SK-N-SH treated with all-trans-retinoic acid at 6 μM for 48 hours (cell line): ENCODE data around the gene ARHGAP45.

Source experiments
- ATAC-seq: fragments of 200-7000 bp; cut with Tn5 transposase; 3 replicates; pipeline ENCODE4 v1.9.1; 2020; ENCODE audit warnings: mild to moderate bottlenecking, moderate library complexity
- CSDC2 ChIP-seq: fragments of 250-450 bp; sonication (Bioruptor Pico); IDR thresholded peaks from 2 replicates; pipeline ENCODE4 v1.5.0; 2020; ENCODE audit warnings: mild to moderate bottlenecking, moderate library complexity
- ESRRG ChIP-seq: fragments of 250-450 bp; sonication (Bioruptor Pico); IDR thresholded peaks from 2 replicates; pipeline ENCODE4 v1.6.1; 2021; ENCODE audit warnings: mild to moderate bottlenecking
- GLIS3 ChIP-seq: fragments of 250-450 bp; sonication (Bioruptor Pico); IDR thresholded peaks from 2 replicates; pipeline ENCODE4 v1.5.0; 2020; ENCODE audit warnings: mild to moderate bottlenecking, moderate library complexity
- ISL1 ChIP-seq: fragments of 250-450 bp; sonication (Bioruptor Pico); IDR thresholded peaks from 2 replicates; pipeline ENCODE4 v2.1.2; 2022; ENCODE audit warnings: mild to moderate bottlenecking, moderate library complexity
- OSR1 ChIP-seq: fragments of 250-450 bp; sonication (Bioruptor Pico); IDR thresholded peaks from 2 replicates; pipeline ENCODE4 v1.8.0; 2022; ENCODE audit warnings: moderate library complexity, mild to moderate bottlenecking, inconsistent platforms
- PPARA ChIP-seq: fragments of 250-450 bp; sonication (Bioruptor Pico); IDR thresholded peaks from 2 replicates; pipeline ENCODE4 v1.5.0; 2020; ENCODE audit warnings: mild to moderate bottlenecking, borderline replicate concordance
- SNAI2 ChIP-seq: fragments of 250-450 bp; sonication (Bioruptor Pico); IDR thresholded peaks from 2 replicates; pipeline ENCODE4 v1.5.0; 2020; ENCODE audit warnings: mild to moderate bottlenecking, moderate library complexity
- TCF4 ChIP-seq: fragments of 250-450 bp; sonication (Bioruptor Pico); IDR thresholded peaks from 2 replicates; pipeline ENCODE4 v1.8.0; 2021; ENCODE audit warnings: mild to moderate bottlenecking, moderate library complexity, borderline replicate concordance
- TOX ChIP-seq: fragments of 250-450 bp; sonication (Bioruptor Pico); IDR thresholded peaks from 2 replicates; pipeline ENCODE4 v1.8.0; 2021; ENCODE audit warnings: mild to moderate bottlenecking, moderate library complexity, borderline replicate concordance
- ZC3H10 ChIP-seq: fragments of 250-450 bp; sonication (Bioruptor Pico); IDR thresholded peaks from 2 replicates; pipeline ENCODE4 v1.5.1; 2021; ENCODE audit warnings: mild to moderate bottlenecking, moderate library complexity
- ZFP3 ChIP-seq: fragments of 250-450 bp; sonication (Bioruptor Pico); IDR thresholded peaks from 2 replicates; pipeline ENCODE4 v1.5.0; 2020; ENCODE audit warnings: mild to moderate bottlenecking, moderate library complexity
- ZFP30 ChIP-seq: fragments of 450-650 bp; formaldehyde crosslinking; IDR thresholded peaks from 2 replicates; pipeline ENCODE4 v1.5.0; 2022; ENCODE audit warnings: mild to moderate bottlenecking, moderate library complexity
- ZNF565 ChIP-seq: fragments of 450-650 bp; formaldehyde crosslinking; conservative IDR thresholded peaks from 2 replicates; pipeline ENCODE4 v1.5.0; 2020; ENCODE audit warnings: low read depth, mild to moderate bottlenecking, moderate library complexity
- ZNF70 ChIP-seq: fragments of 450-650 bp; formaldehyde crosslinking; IDR thresholded peaks from 2 replicates; pipeline ENCODE4 v1.5.0; 2020; ENCODE audit warnings: mild to moderate bottlenecking, moderate library complexity
- TF ChIP-seq, protein P1 (sequence below): fragments of 250-450 bp; sonication (Bioruptor Pico); IDR thresholded peaks from 2 replicates; pipeline ENCODE4 v1.5.1; 2021; ENCODE audit warnings: mild to moderate bottlenecking, moderate library complexity
- TF ChIP-seq, protein P2 (sequence below): fragments of 250-450 bp; sonication (Bioruptor Pico); IDR thresholded peaks from 2 replicates; pipeline ENCODE4 v1.8.0; 2020; ENCODE audit warnings: mild to moderate bottlenecking, moderate library complexity, borderline replicate concordance
- TF ChIP-seq, protein P3 (sequence below): fragments of 250-450 bp; sonication (Bioruptor Pico); IDR thresholded peaks from 2 replicates; pipeline ENCODE4 v1.8.0; 2021; ENCODE audit warnings: low read depth, mild to moderate bottlenecking, moderate library complexity, borderline replicate concordance
- TF ChIP-seq, protein P4 (sequence below): fragments of 250-450 bp; sonication (Bioruptor Pico); IDR thresholded peaks from 2 replicates; pipeline ENCODE4 v1.5.1; 2020; ENCODE audit warnings: low read depth, mild to moderate bottlenecking, moderate library complexity

Gene ARHGAP45

DNA sequence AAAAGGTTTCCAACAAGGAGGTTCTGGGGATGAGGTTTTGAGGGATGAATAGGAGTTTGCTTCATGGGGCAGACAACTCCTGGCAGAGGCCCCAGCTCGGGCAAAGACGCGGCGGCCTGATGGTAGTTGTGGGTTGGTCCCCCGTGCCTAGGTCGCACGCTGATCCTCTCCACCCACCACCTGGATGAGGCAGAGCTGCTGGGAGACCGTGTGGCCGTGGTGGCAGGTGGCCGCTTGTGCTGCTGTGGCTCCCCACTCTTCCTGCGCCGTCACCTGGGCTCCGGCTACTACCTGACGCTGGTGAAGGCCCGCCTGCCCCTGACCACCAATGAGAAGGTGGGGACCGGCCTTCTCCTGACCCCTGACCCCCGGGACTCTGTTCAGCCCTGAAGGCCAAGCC lies 15.2 kb upstream of the ARHGAP45 start (continued):
- TF ChIP-seq ZNF70 (CRISPR knock-in tag) = no peak
- no peak for TF ChIP-seq ESRRG (CRISPR knock-in tag)
- TF ChIP-seq, all 23 proteins: peak for 0

DNA sequence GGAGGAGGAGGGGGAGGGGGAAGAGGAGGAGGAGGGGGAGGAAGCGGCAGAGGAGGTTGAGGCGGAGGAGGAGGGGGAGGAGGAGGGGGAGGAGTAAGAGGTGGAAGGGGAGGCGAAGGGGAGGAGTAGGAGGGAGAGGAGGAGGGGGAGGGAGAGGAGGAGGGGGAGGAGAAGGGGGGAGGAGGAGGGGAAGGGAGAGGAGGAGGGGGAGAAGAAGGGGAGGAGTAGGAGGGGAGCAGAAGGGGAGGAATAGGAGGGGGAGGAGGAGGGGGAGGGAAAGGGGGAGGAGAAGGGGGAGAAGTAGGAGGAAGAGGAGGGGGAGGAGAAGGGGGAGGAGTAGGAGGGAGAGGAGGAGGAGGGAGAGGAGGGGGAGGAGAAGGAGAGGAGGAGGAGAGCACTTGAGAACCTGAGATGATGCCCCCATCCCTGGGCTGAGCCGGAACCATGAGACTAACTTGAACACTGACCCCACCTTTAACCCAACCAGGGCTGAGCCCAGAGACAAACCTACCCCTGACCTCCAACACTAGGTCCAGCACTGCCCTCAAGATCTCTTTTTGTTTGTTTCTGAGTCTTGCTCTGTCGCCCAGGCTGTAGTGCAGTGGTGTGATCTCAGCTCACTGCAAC lies 14.5 kb upstream of the ARHGAP45 start:
- no peak; the same call in 2 of the 3 replicates for ATAC-seq
- no peak for TF ChIP-seq TOX (CRISPR knock-in tag)

DNA sequence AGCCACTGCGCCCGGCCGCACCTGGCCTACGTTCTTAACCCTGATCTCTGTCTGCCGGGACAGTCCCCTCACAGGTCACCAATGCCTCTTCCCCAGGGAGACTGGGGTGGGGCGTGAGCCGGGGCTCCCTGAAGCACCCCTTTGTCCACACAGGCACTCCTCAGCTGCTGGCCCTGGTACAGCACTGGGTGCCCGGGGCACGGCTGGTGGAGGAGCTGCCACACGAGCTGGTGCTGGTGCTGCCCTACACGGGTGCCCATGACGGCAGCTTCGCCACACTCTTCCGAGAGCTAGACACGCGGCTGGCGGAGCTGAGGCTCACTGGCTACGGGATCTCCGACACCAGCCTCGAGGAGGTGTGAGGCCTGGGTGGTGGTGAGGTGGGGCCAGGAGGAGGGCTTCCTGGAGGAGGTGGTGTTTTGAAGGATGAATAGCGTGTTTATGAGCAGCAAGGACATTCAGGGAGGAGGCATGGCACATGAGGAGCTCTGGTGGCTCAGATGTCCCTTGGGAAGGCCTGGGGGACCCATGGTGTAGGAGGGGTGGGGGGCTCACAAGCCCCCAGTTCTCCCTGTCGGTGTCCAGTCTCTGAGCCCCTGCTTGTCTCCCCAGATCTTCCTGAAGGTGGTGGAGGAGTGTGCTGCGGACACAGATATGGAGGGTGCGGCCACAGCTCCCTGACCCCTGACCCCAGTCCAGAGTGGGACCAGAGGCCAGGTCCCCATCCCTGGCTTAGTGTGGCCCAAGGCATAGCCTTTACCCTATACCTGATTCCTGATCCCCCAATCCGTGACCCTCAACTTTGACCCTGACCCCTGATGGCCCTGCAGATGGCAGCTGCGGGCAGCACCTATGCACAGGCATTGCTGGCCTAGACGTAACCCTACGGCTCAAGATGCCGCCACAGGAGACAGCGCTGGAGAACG lies 13.5 kb upstream of the ARHGAP45 start:
- TF ChIP-seq, protein P1, sequence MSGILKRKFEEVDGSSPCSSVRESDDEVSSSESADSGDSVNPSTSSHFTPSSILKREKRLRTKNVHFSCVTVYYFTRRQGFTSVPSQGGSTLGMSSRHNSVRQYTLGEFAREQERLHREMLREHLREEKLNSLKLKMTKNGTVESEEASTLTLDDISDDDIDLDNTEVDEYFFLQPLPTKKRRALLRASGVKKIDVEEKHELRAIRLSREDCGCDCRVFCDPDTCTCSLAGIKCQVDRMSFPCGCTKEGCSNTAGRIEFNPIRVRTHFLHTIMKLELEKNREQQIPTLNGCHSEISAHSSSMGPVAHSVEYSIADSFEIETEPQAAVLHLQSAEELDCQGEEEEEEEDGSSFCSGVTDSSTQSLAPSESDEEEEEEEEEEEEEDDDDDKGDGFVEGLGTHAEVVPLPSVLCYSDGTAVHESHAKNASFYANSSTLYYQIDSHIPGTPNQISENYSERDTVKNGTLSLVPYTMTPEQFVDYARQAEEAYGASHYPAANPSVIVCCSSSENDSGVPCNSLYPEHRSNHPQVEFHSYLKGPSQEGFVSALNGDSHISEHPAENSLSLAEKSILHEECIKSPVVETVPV = no peak
- TF ChIP-seq ZNF565 (CRISPR knock-in tag) (no peak), TCF4 (no peak), ISL1 (no peak), PPARA (CRISPR knock-in tag) (no peak), ZFP30 (CRISPR knock-in tag) (no peak), CSDC2 (CRISPR knock-in tag) (no peak), ZC3H10 (CRISPR knock-in tag) (no peak), ZFP3 (CRISPR knock-in tag) (no peak)
- TF ChIP-seq, protein P2, sequence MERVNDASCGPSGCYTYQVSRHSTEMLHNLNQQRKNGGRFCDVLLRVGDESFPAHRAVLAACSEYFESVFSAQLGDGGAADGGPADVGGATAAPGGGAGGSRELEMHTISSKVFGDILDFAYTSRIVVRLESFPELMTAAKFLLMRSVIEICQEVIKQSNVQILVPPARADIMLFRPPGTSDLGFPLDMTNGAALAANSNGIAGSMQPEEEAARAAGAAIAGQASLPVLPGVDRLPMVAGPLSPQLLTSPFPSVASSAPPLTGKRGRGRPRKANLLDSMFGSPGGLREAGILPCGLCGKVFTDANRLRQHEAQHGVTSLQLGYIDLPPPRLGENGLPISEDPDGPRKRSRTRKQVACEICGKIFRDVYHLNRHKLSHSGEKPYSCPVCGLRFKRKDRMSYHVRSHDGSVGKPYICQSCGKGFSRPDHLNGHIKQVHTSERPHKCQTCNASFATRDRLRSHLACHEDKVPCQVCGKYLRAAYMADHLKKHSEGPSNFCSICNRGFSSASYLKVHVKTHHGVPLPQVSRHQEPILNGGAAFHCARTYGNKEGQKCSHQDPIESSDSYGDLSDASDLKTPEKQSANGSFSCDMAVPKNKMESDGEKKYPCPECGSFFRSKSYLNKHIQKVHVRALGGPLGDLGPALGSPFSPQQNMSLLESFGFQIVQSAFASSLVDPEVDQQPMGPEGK (CRISPR knock-in tag) = no peak
- ATAC-seq = peak; percentile 21; the same call in 1 of the 3 replicates

DNA sequence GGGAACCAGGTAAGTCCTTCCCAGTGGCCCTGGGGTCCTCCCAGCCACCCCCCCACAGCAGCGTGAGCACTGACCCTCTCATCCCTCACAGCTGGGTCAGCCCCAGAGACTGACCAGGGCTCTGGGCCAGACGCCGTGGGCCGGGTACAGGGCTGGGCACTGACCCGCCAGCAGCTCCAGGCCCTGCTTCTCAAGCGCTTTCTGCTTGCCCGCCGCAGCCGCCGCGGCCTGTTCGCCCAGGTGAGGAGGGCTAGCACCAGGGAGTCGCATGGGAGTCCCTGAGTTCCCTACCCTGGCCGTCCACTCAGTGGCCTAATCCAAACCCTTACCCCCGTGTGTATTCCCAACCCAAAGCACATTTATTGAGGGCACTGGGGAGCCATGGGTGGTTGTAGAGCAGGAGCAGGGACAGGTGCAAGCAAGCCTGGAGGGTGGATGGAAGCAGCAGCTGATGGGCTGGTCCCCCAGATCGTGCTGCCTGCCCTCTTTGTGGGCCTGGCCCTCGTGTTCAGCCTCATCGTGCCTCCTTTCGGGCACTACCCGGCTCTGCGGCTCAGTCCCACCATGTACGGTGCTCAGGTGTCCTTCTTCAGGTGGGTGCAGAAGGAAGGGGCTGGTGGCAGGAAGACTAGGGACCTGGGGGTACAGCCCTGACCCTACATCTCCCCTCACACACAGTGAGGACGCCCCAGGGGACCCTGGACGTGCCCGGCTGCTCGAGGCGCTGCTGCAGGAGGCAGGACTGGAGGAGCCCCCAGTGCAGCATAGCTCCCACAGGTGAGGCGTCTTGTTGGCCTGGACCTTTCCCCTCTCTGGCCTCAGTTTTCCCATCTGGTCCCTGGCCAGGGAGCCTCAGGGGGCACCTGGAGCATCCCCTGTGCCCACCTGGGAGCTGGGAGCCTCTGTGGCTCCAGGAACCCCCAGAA lies 12.6 kb upstream of the ARHGAP45 start:
- ATAC-seq = no peak; the same call in 2 of the 3 replicates

DNA sequence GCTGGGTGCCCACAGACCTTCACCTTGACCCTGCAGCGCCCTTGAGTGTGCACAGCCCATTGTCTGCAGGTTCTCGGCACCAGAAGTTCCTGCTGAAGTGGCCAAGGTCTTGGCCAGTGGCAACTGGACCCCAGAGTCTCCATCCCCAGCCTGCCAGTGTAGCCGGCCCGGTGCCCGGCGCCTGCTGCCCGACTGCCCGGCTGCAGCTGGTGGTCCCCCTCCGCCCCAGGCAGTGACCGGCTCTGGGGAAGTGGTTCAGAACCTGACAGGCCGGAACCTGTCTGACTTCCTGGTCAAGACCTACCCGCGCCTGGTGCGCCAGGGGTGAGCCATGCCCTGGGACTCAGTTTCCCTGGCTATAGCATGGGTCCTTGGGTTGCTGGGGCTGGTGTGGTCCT lies 11.9 kb upstream of the ARHGAP45 start:
- ATAC-seq = no peak
- no peak for TF ChIP-seq OSR1
- TF ChIP-seq, all 23 proteins: peak for 0

More for the DNA sequence above, 12.6 kb upstream of the ARHGAP45 start:
- TF ChIP-seq, protein P3, sequence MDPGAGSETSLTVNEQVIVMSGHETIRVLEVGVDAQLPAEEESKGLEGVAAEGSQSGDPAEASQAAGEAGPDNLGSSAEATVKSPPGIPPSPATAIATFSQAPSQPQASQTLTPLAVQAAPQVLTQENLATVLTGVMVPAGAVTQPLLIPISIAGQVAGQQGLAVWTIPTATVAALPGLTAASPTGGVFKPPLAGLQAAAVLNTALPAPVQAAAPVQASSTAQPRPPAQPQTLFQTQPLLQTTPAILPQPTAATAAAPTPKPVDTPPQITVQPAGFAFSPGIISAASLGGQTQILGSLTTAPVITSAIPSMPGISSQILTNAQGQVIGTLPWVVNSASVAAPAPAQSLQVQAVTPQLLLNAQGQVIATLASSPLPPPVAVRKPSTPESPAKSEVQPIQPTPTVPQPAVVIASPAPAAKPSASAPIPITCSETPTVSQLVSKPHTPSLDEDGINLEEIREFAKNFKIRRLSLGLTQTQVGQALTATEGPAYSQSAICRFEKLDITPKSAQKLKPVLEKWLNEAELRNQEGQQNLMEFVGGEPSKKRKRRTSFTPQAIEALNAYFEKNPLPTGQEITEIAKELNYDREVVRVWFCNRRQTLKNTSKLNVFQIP (CRISPR knock-in tag) = no peak
- TF ChIP-seq, protein P4, sequence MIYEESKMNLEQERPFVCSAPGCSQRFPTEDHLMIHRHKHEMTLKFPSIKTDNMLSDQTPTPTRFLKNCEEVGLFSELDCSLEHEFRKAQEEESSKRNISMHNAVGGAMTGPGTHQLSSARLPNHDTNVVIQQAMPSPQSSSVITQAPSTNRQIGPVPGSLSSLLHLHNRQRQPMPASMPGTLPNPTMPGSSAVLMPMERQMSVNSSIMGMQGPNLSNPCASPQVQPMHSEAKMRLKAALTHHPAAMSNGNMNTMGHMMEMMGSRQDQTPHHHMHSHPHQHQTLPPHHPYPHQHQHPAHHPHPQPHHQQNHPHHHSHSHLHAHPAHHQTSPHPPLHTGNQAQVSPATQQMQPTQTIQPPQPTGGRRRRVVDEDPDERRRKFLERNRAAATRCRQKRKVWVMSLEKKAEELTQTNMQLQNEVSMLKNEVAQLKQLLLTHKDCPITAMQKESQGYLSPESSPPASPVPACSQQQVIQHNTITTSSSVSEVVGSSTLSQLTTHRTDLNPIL (CRISPR knock-in tag) = no peak
- TF ChIP-seq ESRRG (CRISPR knock-in tag) (no peak), PPARA (CRISPR knock-in tag) (no peak), SNAI2 (CRISPR knock-in tag) (no peak), GLIS3 (no peak), ZNF565 (CRISPR knock-in tag) (no peak)
